Measurements from ENCODE around the gene MCM8. TPM values are rescaled to one million over a fixed set of nuclear protein-coding genes. Genes with fewer than 3 reads are reported as not detected.
"Not testable (repeated sequence)": the region's sequence is repeated elsewhere in the genome, so short reads cannot be mapped to it uniquely, and the experiment has no call there.

The MCM8 gene
- total RNA-seq, 4 donors from 2014 or later, result 2.9 to 5.1 (median 3.4) TPM

- peaks cover 0 to 22% (median 0%) of the 10 kb centered on the region in 4 donors for H3K4me1 ChIP-seq
- H3K27me3 ChIP-seq, result no peaks in the 10 kb centered on the region
- no peak for TF ChIP-seq CTCF (IDR thresholded peaks at IDR 0.05)
- TF ChIP-seq EP300 (IDR thresholded peaks at IDR 0.05), result no peak
- TF ChIP-seq POLR2A (IDR thresholded peaks at IDR 0.05), result no peak
- H3K36me3 ChIP-seq, result peaks cover 0 to 38% (median 0%) of the 10 kb centered on the region in 3 donors
- peak overlapping the region in 1 of 4 donors; percentile 1 for H3K27ac ChIP-seq
- WGBS, 2 donors, result 69 to 70% methylated on average over 6 of the region's 6 CpGs
- DNase-seq (ENCODE audit: low spot score in 2 of 2), result no peak
- no peak overlapping the region for H3K4me3 ChIP-seq
- H3K9me3 ChIP-seq, result no peaks in the 10 kb centered on the region
Observed at GRCh38 chr20:6029538-6029937, 79.1 kb downstream of the MCM8 start.

- H3K9me3 ChIP-seq, result no peaks in the 10 kb centered on the region
- no peak for DNase-seq (ENCODE audit: low spot score in 2 of 2)
- H3K27ac ChIP-seq, result peak overlapping the region in 1 of 4 donors; percentile 1
- WGBS, 2 donors, result 74 to 77% methylated on average over 6 of the region's 6 CpGs
- H3K4me1 ChIP-seq, result peaks cover 0 to 22% (median 0%) of the 10 kb centered on the region in 4 donors
- H3K36me3 ChIP-seq, result peaks cover 0 to 38% (median 0%) of the 10 kb centered on the region in 3 donors
- no peak for TF ChIP-seq POLR2A (IDR thresholded peaks at IDR 0.05)
- TF ChIP-seq CTCF (IDR thresholded peaks at IDR 0.05), result no peak
- TF ChIP-seq EP300 (IDR thresholded peaks at IDR 0.05), result no peak
- H3K27me3 ChIP-seq, result no peaks in the 10 kb centered on the region
- H3K4me3 ChIP-seq, result no peak overlapping the region
Observed at GRCh38 chr20:6030453-6031080, 80.1 kb downstream of the MCM8 start.

- 95 to 97% methylated on average over 8 of the region's 8 CpGs for WGBS, 2 donors
- Histone ChIP-seq H3K36me3 (peaks cover 4 to 55% (median 8%) of the 10 kb centered on the region in 3 donors), H3K4me1 (peaks cover 0 to 22% (median 0%) of the 10 kb centered on the region in 4 donors)
- not testable (repeated sequence) for H3K9me3 ChIP-seq; DNase-seq (ENCODE audit: low spot score in 2 of 2); H3K27me3 ChIP-seq; H3K4me3 ChIP-seq; H3K27ac ChIP-seq
Observed at GRCh38 chr20:6032907-6033306, 82.5 kb downstream of the MCM8 start.

- Histone ChIP-seq H3K36me3 (peaks cover 4 to 60% (median 8%) of the 10 kb centered on the region in 3 donors), H3K4me1 (peaks cover 0 to 16% (median 0%) of the 10 kb centered on the region in 4 donors), H3K27me3 (no peaks in the 10 kb centered on the region), H3K27ac (no peak overlapping the region), H3K9me3 (no peaks in the 10 kb centered on the region), H3K4me3 (no peak overlapping the region)
- 65 to 72% methylated on average over 2 of the region's 2 CpGs for WGBS, 2 donors
- no peak for TF ChIP-seq CTCF (IDR thresholded peaks at IDR 0.05)
- TF ChIP-seq POLR2A (IDR thresholded peaks at IDR 0.05), result no peak
- no peak for TF ChIP-seq EP300 (IDR thresholded peaks at IDR 0.05)
- DNase-seq (ENCODE audit: low spot score in 2 of 2), result no peak
Observed at GRCh38 chr20:6034134-6034969, 83.9 kb downstream of the MCM8 start.

- TF ChIP-seq CTCF (IDR thresholded peaks at IDR 0.05) (no peak), POLR2A (IDR thresholded peaks at IDR 0.05) (no peak)
- no peak overlapping the region for H3K4me3 ChIP-seq
- no peaks in the 10 kb centered on the region for H3K27me3 ChIP-seq
- H3K4me1 ChIP-seq, result no peaks in the 10 kb centered on the region
- peaks cover 4 to 73% (median 17%) of the 10 kb centered on the region in 3 donors for H3K36me3 ChIP-seq
- H3K27ac ChIP-seq, result no peak overlapping the region
- H3K9me3 ChIP-seq, result no peaks in the 10 kb centered on the region
- DNase-seq (ENCODE audit: low spot score in 2 of 2), result no peak
- 94 to 98% methylated on average over 4 of the region's 4 CpGs for WGBS, 2 donors
Observed at GRCh38 chr20:6036213-6036612, 85.8 kb downstream of the MCM8 start.
